OCI-LY7 (cell line): ENCODE results near the gene HYCC2. TPM values are rescaled to one million over a fixed set of nuclear protein-coding genes. Genes with fewer than 3 reads are reported as not detected.

Experiments used
- BruUV-seq: library from RNA; stranded (reverse); fragments of 400-500 nt; replicated peaks from 2 replicates; lab custom pipeline; 2021; lab: Mats Ljungman, UMichigan
- CTCF ChIA-PET: fragments of 300-600 bp; sonication (Branson Sonifier 250); formaldehyde crosslinking; loops from one replicate; lab custom pipeline; 2022; ENCODE audit warnings: antibody characterized with exemption; ENCODE audit not compliant: unreplicated experiment; lab: Charles Lee
- POLR2A ChIA-PET: fragments of 300-600 bp; sonication (Branson Sonifier 250); formaldehyde crosslinking; loops from one replicate; lab custom pipeline; 2022; ENCODE audit warnings: antibody characterized with exemption; lab: Charles Lee
- DNase-seq: peaks from one replicate; pipeline ENCODE4 v3.0.0-alpha.2; 2015; ENCODE audit warnings: low spot score
- H2AFZ ChIP-seq: fragments of 200-600 bp; sonication (generic), shearing (Covaris generic); 2 replicates; pipeline ENCODE4 v1.6.1; 2014; ENCODE audit warnings: mild to moderate bottlenecking, antibody characterized with exemption, low read length, moderate library complexity
- H3K27ac ChIP-seq: fragments of 200-600 bp; sonication (generic); 2 replicates; pipeline ENCODE4 v1.5.1; 2014; ENCODE audit warnings: mixed run types, low read depth, mild to moderate bottlenecking, moderate library complexity, low read length, inconsistent platforms; ENCODE audit not compliant: poor library complexity, severe bottlenecking
- H3K36me3 ChIP-seq: fragments of 200-600 bp; sonication (generic); 2 replicates; pipeline ENCODE4 v1.6.1; 2014; ENCODE audit warnings: mild to moderate bottlenecking, antibody characterized with exemption, low read length, moderate library complexity, mixed read lengths; ENCODE audit not compliant: insufficient read depth
- H3K4me1 ChIP-seq: fragments of 200-600 bp; sonication (generic); 2 replicates; pipeline ENCODE4 v1.5.1; 2014; ENCODE audit warnings: mild to moderate bottlenecking, low read length; ENCODE audit not compliant: insufficient read depth, poor library complexity, severe bottlenecking
- H3K4me2 ChIP-seq: fragments of 200-600 bp; sonication (generic); 2 replicates; pipeline ENCODE4 v1.6.1; 2014; ENCODE audit warnings: mild to moderate bottlenecking, low read length
- H3K4me3 ChIP-seq: fragments of 200-600 bp; sonication (generic); 2 replicates; pipeline ENCODE4 v1.5.1; 2014; ENCODE audit warnings: mild to moderate bottlenecking, low read depth, low read length; ENCODE audit not compliant: poor library complexity, severe bottlenecking
- H3K79me2 ChIP-seq: fragments of 200-600 bp; sonication (generic); 2 replicates; pipeline ENCODE4 v1.6.1; 2016; ENCODE audit warnings: low read depth, mild to moderate bottlenecking, low read length, moderate library complexity, mixed read lengths; ENCODE audit not compliant: insufficient read depth
- H3K9me2 ChIP-seq: fragments of 200-600 bp; sonication (generic); 2 replicates; pipeline ENCODE4 v1.6.1; 2016; ENCODE audit warnings: mild to moderate bottlenecking, low read length, mixed read lengths; ENCODE audit not compliant: insufficient read depth
- H3K9me3 ChIP-seq: fragments of 200-600 bp; sonication (generic); 2 replicates; pipeline ENCODE4 v1.6.1; 2014; ENCODE audit warnings: mild to moderate bottlenecking, mixed run types, low read length, mixed read lengths
- H4K20me1 ChIP-seq: fragments of 200-600 bp; sonication (generic); 2 replicates; pipeline ENCODE4 v1.6.1; 2014; ENCODE audit warnings: mild to moderate bottlenecking, antibody characterized with exemption, low read length, moderate library complexity, mixed read lengths; ENCODE audit not compliant: insufficient read depth
- EZH2phosphoT487 ChIP-seq: fragments of 200-600 bp; sonication (generic); IDR thresholded peaks from 2 replicates; pipeline ENCODE4 v1.6.1; 2018; ENCODE audit warnings: low read depth, borderline replicate concordance, mild to moderate bottlenecking, mixed run types, antibody characterized with exemption, low read length, moderate library complexity, mixed read lengths
- intact Hi-C: fragments of 100-400 bp; cut with micrococcal nuclease; formaldehyde crosslinking; loops from one replicate; pipeline ENCODE4 v1.10.0; 2022; ENCODE audit not compliant: unreplicated experiment
- total RNA-seq, 2 experiments: library from RNA; depleted of rRNA in 1 of 2; stranded (reverse); fragments of >200 nt in 1 of 2; shearing (Covaris generic) in 1 of 2; gene quantifications; 2 replicates each; pipeline ENCODE4 v1.2.3, GENCODE V29; 2014 to 2022
- TF ChIP-seq, protein P1 (sequence below): fragments of 200-600 bp; sonication (generic); conservative IDR thresholded peaks from 2 replicates; pipeline ENCODE4 v1.5.1; 2014; ENCODE audit warnings: mild to moderate bottlenecking, antibody characterized with exemption, low read length, moderate library complexity, mixed read lengths

The HYCC2 gene
- total RNA-seq, 2 experiments from 2014 or later: 8.6 to 22.0 TPM

DNA sequence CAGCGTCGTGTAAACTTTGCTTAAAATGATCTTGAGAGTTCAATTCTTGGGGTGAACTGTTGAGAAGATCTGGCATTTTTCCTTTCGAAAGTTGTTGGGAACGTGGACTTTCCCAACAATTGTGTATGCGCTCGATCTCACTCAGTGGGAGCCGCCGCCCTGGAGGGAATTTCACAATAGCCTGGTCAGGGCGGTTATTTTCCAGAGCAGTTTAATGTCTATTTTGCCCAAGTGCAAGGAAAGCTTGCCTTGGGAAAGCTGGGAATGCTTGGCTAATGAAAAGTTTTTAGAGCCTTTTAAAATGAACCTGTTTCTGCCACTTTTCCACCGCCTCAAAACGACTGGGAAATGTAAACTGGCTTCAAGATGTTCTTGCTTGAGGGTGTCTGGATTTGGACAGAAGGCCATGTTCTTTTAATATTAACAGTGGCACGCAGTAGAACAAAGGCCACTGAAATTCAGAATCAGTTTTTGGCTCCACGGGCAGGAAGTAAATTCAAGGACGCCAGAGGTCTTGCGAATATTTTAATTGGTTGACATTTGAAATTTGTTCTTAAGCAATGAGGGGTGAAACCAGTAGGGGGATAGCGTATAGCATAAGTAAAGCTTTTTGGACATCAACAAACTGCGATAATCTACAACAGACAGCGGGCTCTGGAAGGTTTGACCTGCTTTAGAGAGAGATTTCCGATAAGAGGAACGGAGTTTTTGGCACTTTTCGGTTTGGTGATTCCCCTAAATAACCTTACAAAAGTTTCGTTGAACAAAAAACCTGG lies 45.7 kb upstream of the HYCC2 start:
- CTCF ChIA-PET: interaction anchor here (0.6 to 1.6 kb wide), 4 partner anchors 10 to 276 kb away, joined by 4 to 8 read pairs (median 4); no protein-coding TSS in a partner anchor
- H2AFZ ChIP-seq: peak overlapping the region; percentile 63; the same call in 1 of the 2 replicates
- peak overlapping the region; percentile 95 for H3K27ac ChIP-seq
- peak; percentile 89 for DNase-seq
- no peaks in the 10 kb centered on the region for H4K20me1 ChIP-seq
- H3K9me3 ChIP-seq: peaks cover 8% of the 10 kb centered on the region; the same call in 1 of the 2 replicates
- TF ChIP-seq, protein P1, sequence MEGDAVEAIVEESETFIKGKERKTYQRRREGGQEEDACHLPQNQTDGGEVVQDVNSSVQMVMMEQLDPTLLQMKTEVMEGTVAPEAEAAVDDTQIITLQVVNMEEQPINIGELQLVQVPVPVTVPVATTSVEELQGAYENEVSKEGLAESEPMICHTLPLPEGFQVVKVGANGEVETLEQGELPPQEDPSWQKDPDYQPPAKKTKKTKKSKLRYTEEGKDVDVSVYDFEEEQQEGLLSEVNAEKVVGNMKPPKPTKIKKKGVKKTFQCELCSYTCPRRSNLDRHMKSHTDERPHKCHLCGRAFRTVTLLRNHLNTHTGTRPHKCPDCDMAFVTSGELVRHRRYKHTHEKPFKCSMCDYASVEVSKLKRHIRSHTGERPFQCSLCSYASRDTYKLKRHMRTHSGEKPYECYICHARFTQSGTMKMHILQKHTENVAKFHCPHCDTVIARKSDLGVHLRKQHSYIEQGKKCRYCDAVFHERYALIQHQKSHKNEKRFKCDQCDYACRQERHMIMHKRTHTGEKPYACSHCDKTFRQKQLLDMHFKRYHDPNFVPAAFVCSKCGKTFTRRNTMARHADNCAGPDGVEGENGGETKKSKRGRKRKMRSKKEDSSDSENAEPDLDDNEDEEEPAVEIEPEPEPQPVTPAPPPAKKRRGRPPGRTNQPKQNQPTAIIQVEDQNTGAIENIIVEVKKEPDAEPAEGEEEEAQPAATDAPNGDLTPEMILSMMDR: peak; percentile 64
- no peak for TF ChIP-seq EZH2phosphoT487
- H3K79me2 ChIP-seq: peaks cover 36% of the 10 kb centered on the region
- peak overlapping the region; percentile 81 for H3K4me3 ChIP-seq
- peaks cover 1% of the 10 kb centered on the region for H3K36me3 ChIP-seq
- BruUV-seq: TSS peak; percentile 80
- peaks cover 31% of the 10 kb centered on the region for H3K4me1 ChIP-seq
- intact Hi-C loops: loop anchor here (2.0 to 5.0 kb wide), 2 partner anchors 306 to 405 kb away; partner anchors contain the start of gene BZW1
- peak overlapping the region; percentile 89 for H3K4me2 ChIP-seq
- no peaks in the 10 kb centered on the region for H3K9me2 ChIP-seq
- POLR2A ChIA-PET: interaction anchor here (0.6 to 4.3 kb wide), 11 partner anchors 8 to 664 kb away, joined by 3 to 19 read pairs (median 5); partner anchors contain the start of genes ALS2, NIF3L1 and PPIL3

DNA sequence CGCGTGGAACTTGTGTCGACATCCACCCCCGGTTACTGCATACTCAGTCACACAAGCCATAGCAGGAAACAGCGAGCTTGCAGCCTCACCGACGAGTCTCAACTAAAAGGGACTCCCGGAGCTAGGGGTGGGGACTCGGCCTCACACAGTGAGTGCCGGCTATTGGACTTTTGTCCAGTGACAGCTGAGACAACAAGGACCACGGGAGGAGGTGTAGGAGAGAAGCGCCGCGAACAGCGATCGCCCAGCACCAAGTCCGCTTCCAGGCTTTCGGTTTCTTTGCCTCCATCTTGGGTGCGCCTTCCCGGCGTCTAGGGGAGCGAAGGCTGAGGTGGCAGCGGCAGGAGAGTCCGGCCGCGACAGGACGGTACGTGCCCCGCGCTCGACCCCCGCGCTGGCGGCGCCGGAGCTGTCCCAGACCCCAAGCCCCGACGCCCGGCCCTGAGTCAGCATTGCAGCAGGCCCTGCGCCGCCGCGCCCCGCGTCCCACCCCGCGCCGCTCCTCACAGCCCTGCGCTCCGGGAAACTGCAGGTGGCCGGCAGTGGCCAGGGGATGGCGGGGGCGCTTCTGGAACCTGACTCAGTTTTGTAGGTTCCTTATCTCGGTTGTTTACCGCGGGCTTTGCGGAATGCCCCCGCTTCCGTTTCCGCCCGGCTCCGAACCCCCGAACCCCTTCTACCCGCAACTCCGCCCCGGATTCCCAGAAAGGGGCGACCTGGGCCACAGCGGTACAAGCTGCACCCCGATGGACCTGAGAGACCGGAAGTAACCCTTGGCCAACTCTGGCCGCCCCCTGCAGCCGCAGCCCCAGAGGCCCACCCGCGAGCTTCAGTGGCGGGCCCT lies 44.9 kb upstream of the HYCC2 start, which contains the start of gene CFLAR:
Gene CFLAR, plus strand, starts transcription at position 50 of the 844 bp plus-strand sequence. CDS start 13,702 bp downstream, outside the sequence.
- H3K79me2 ChIP-seq: peaks cover 28% of the 10 kb centered on the region
- peak; percentile 68 for DNase-seq
- H3K4me1 ChIP-seq: peaks cover 23% of the 10 kb centered on the region
- H3K36me3 ChIP-seq: no peaks in the 10 kb centered on the region; the same call in 1 of the 2 replicates
- H3K27ac ChIP-seq: peak within 1 kb of the TSS; percentile 95
- ChIA-PET CTCF (no interaction called here), POLR2A (interaction anchor here (0.5 to 4.3 kb wide), 10 partner anchors 9 to 1890 kb away, joined by 3 to 19 read pairs (median 5); no protein-coding TSS in a partner anchor)
- H2AFZ ChIP-seq: peak within 1 kb of the TSS; percentile 63
- TF ChIP-seq, protein P1: no peak
- TF ChIP-seq EZH2phosphoT487: no peak
- H3K9me3 ChIP-seq: peaks cover 8% of the 10 kb centered on the region; the same call in 1 of the 2 replicates
- peak within 1 kb of the TSS; percentile 89 for H3K4me2 ChIP-seq
- no TSS peak for BruUV-seq
- H4K20me1 ChIP-seq: no peaks in the 10 kb centered on the region
- intact Hi-C loops: loop anchor here (2.0 to 5.0 kb wide), 2 partner anchors 306 to 404 kb away; partner anchors contain the start of gene BZW1
- H3K9me2 ChIP-seq: no peaks in the 10 kb centered on the region
- H3K4me3 ChIP-seq: peak within 1 kb of the TSS; percentile 81
